ENCODE results near the gene CEP295NL. TPM values are rescaled to one million over a fixed set of nuclear protein-coding genes. Genes with fewer than 3 reads are reported as not detected.
A peak's percentile ranks its signal among the peaks of the same experiment; 100 is the strongest.

Gene CEP295NL
- total RNA-seq, 1 donor from 2014 or later, result 2.6 TPM

DNA sequence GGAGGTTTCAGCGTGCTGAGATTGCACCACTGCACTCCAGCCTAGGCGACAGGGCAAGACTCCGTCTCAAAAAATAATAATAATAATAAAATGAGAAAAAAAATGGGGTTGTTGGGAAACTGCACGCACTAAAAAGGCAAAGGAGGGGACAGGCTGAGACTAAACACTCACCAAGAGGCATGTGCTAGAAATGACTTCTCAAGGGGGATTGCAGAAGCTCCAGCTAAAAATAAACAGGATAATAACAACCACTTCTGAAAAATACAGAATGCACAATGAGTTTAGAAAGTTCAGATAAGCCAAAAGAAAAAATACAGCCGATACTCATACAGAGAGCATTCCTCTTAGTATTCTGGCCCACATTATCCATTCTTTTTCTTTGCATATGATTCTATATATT is 37.3 kb upstream of the CEP295NL start:
- H3K4me3 Mint-ChIP-seq (ENCODE audit: low read depth), result no peak overlapping the region
- peaks cover 9% of the 10 kb centered on the region for H3K27me3 Mint-ChIP-seq
- no peak overlapping the region for H3K27ac Mint-ChIP-seq
- no peak for DNase-seq (ENCODE audit: low spot score, unreplicated experiment)
- no peaks in the 10 kb centered on the region for H3K4me1 Mint-ChIP-seq (ENCODE audit: low read depth)
- TF ChIP-seq, protein P1, sequence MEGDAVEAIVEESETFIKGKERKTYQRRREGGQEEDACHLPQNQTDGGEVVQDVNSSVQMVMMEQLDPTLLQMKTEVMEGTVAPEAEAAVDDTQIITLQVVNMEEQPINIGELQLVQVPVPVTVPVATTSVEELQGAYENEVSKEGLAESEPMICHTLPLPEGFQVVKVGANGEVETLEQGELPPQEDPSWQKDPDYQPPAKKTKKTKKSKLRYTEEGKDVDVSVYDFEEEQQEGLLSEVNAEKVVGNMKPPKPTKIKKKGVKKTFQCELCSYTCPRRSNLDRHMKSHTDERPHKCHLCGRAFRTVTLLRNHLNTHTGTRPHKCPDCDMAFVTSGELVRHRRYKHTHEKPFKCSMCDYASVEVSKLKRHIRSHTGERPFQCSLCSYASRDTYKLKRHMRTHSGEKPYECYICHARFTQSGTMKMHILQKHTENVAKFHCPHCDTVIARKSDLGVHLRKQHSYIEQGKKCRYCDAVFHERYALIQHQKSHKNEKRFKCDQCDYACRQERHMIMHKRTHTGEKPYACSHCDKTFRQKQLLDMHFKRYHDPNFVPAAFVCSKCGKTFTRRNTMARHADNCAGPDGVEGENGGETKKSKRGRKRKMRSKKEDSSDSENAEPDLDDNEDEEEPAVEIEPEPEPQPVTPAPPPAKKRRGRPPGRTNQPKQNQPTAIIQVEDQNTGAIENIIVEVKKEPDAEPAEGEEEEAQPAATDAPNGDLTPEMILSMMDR (IDR thresholded peaks at IDR 0.05; ENCODE audit: unreplicated experiment), result no peak
- no peaks in the 10 kb centered on the region for H3K9me3 Mint-ChIP-seq (ENCODE audit: low read depth)
- no peaks in the 10 kb centered on the region for H3K36me3 Mint-ChIP-seq (ENCODE audit: insufficient read depth)

- Mint-ChIP-seq H3K9me3 (ENCODE audit: low read depth) (no peaks in the 10 kb centered on the region), H3K27me3 (peaks cover 9% of the 10 kb centered on the region), H3K36me3 (ENCODE audit: insufficient read depth) (no peaks in the 10 kb centered on the region), H3K4me3 (ENCODE audit: low read depth) (no peak overlapping the region), H3K4me1 (ENCODE audit: low read depth) (no peaks in the 10 kb centered on the region), H3K27ac (no peak overlapping the region)
- TF ChIP-seq, protein P1 (IDR thresholded peaks at IDR 0.05; ENCODE audit: unreplicated experiment), result no peak
- DNase-seq (ENCODE audit: low spot score, unreplicated experiment), result no peak
Observed at GRCh38 chr17:78939615-78940014, 36.6 kb upstream of the CEP295NL start.

GRCh38 chr17:78937561-78937960 is 34.6 kb upstream of the CEP295NL start:
- Mint-ChIP-seq H3K27me3 (peaks cover 3% of the 10 kb centered on the region), H3K4me3 (ENCODE audit: low read depth) (no peak overlapping the region)
- TF ChIP-seq, protein P1 (IDR thresholded peaks at IDR 0.05; ENCODE audit: unreplicated experiment), result no peak

DNA sequence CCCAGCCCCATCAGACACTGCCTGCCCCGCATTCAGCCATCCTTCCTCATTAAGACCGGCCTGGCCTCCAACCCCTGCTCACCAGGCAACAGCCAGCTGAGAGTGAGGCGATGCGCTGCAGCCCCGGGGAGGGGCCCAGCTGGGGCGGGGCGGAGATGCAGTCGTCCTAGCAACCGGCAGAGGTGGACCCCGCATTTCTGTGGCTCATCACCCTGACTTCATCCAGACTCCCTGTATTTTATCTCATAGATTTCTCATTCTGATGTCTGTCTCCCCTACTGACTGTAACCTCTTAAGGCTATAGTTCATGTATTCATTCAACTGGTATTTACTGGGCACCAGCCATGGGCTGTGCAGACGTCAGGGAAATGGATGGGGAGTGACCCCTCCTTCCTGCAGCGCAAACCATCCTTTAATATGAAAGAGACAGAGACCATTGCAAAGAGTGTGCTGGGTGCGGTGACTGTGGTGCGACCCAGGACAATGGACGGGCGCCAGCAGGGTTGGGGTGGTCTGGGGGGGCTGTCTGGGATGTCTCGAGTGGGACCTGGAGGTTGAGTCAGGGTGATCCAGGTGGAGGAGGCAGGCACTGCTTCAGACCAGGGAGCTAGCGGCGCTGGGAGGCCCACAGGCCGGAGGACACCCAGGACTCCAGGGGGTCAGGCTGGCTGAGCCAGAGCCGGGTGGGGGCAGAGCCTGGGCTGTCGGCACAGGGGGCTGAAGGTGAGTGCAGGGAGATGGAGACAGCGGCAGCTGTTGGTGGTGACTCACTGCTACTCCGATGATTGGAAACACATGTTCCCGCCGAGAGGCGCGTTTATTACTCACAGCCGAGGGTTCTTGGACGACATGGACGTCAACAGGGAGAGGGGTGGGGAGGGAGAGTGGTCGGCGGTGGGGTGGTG is 32.7 kb upstream of the CEP295NL start:
- TF ChIP-seq, protein P1 (IDR thresholded peaks at IDR 0.05; ENCODE audit: unreplicated experiment), result no peak
- no peaks in the 10 kb centered on the region for H3K9me3 Mint-ChIP-seq (ENCODE audit: low read depth)
- no peak for DNase-seq (ENCODE audit: low spot score, unreplicated experiment)
- peaks cover 6% of the 10 kb centered on the region for H3K4me1 Mint-ChIP-seq (ENCODE audit: low read depth)
- H3K27ac Mint-ChIP-seq, result peak overlapping the region; percentile 63
- no peaks in the 10 kb centered on the region for H3K36me3 Mint-ChIP-seq (ENCODE audit: insufficient read depth)
- H3K27me3 Mint-ChIP-seq, result peaks cover 5% of the 10 kb centered on the region
- no peak overlapping the region for H3K4me3 Mint-ChIP-seq (ENCODE audit: low read depth)

More at GRCh38 chr17:78937561-78937960, 34.6 kb upstream of the CEP295NL start:
- H3K36me3 Mint-ChIP-seq (ENCODE audit: insufficient read depth), result no peaks in the 10 kb centered on the region
- H3K9me3 Mint-ChIP-seq (ENCODE audit: low read depth), result no peaks in the 10 kb centered on the region
- DNase-seq (ENCODE audit: low spot score, unreplicated experiment), result no peak
- no peak overlapping the region for H3K27ac Mint-ChIP-seq
- peaks cover 6% of the 10 kb centered on the region for H3K4me1 Mint-ChIP-seq (ENCODE audit: low read depth)

GRCh38 chr17:78934681-78935418 is 31.8 kb upstream of the CEP295NL start:
- H3K4me1 Mint-ChIP-seq (ENCODE audit: low read depth), result peaks cover 6% of the 10 kb centered on the region
- DNase-seq (ENCODE audit: low spot score, unreplicated experiment), result no peak
- H3K9me3 Mint-ChIP-seq (ENCODE audit: low read depth), result no peaks in the 10 kb centered on the region
- TF ChIP-seq, protein P1 (IDR thresholded peaks at IDR 0.05; ENCODE audit: unreplicated experiment), result no peak
- H3K4me3 Mint-ChIP-seq (ENCODE audit: low read depth), result no peak overlapping the region
- peak overlapping the region; percentile 78 for H3K27ac Mint-ChIP-seq
- H3K36me3 Mint-ChIP-seq (ENCODE audit: insufficient read depth), result no peaks in the 10 kb centered on the region
- H3K27me3 Mint-ChIP-seq, result peaks cover 5% of the 10 kb centered on the region
